DMS53 treated with DMSO at 0.1 percent for 48 hours (cell line): ENCODE results near the gene UMAD1.
"Not testable (repeated sequence)": the region's sequence is repeated elsewhere in the genome, so short reads cannot be mapped to it uniquely, and the experiment has no call there.

Experiments used
- DNase-seq: peaks from one replicate; lab custom pipeline; 2025; ENCODE audit not compliant: unreplicated experiment; lab: John Stamatoyannopoulos, UW

Gene UMAD1

DNA sequence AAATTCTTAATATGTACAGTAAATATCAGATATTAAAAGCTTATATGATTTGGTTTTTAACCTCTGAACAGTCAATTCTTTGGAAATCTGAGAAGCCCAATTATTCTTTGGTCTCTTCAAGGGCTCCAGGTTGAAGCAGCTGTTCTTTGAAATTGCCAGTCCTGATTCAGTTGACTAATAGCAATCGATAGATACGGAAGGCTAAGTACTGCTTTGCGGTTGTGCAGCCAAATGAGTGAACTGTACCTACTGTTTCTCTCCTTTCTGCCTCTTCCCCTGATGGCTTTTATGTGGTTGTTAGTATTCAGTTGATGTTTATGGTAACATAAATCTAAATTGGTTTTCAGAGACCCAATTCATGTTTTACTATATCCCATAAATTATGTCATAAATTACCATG, 181.0 kb downstream of the UMAD1 start:
- no peak for DNase-seq

DNA sequence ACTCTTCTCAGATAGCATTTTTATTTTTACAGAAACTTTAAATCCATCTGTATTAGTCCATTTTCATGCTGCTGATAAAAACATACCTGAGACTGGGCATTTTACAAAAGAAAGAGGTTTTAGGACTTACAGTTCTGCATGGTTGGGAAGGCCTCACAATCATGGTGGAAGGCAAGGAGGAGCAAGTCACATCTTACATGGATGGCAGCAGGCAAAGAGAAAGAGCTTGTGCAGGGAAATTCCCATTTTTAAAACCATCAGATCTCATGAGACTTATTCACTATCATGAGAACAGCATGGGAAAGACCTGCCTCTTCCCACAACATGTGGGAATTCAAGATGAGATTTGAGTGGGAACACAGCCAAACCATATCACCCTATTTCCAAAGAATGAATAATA, 184.7 kb downstream of the UMAD1 start:
- not testable (repeated sequence) for DNase-seq

DNA sequence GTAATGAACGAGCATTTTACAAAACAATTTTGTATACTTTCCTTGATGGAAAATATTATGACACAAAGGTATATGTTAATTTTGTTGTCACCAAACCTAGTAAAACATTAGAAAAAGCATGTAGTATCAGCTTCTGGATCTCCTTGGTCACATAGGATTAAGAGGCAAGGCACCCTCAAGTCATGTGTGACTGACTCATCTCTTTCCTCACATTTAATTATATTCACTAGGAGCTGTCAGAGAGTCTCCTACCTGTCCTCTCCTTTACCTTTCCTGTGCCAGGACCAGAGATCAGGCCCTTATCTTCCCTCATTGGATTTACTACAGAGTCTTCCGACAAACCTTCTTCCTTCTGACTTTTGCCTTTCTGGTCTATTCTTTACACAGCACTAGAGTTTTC, 189.1 kb downstream of the UMAD1 start:
- DNase-seq, result peak; percentile 60

- peak; percentile 60 for DNase-seq
Observed at GRCh38 chr7:7830122-7830878, 189.7 kb downstream of the UMAD1 start.

- no peak for DNase-seq
Observed at GRCh38 chr7:7832518-7832917, 192.0 kb downstream of the UMAD1 start.

GRCh38 chr7:7834761-7835160, 194.2 kb downstream of the UMAD1 start:
- no peak for DNase-seq

DNA sequence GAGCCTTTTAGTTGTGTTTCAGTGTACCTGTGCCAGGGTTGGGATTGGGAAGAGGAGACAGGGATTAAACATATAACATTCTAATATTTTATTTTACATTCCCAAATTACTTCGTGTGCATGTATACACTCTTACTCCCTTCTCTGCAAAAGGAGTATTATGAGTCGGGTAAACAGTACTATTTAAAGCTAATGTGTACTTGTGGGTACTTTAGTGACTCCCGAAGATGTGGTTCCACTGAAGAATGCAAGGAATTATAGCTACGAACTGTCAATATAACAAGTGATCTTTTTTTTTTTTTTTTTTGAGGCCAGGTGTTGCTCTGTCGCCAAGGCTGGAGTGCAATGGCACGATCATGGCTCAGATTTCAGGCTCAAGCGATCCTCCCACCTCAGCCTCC, 200.5 kb downstream of the UMAD1 start:
- DNase-seq, result no peak

DNA sequence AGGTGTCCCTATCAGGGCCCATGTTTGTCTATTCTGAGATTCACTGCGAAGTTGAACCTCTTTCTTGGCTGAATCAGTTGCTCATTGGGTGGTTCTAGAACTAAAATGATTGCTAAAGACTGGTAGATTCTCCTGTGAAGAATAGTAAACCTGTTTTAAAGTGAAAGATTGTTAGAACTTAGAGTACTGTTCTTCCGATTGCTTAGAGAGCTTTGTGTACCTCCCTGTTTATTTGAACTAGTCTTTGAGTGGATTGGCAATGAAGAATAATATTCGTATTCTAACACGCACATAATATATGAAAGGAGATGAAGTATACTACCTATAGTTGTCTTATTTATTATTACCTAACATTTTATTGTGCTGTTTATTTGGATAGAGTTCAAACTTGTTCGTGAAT, 202.7 kb downstream of the UMAD1 start:
- no peak for DNase-seq

GRCh38 chr7:7843972-7844371, 203.4 kb downstream of the UMAD1 start:
- DNase-seq, result no peak

DNA sequence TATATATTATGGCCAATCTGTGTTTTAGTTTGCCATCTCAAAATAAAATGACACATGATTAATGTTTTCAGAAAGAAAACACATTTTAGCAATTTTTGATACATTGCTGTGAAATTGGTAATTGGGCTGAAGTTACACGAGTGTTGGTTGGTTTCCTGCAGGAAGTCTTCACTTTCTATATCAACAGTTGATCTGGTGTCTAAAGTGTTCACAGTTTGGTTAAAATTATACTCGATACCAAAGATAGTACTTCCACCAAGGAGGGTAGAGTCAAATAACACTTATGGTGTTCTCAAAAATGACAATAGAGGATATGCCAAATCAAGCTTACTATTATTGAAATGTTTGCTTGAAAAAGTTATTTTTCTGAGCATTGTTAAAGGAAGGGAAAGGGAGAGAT, 207.7 kb downstream of the UMAD1 start:
- no peak for DNase-seq

DNA sequence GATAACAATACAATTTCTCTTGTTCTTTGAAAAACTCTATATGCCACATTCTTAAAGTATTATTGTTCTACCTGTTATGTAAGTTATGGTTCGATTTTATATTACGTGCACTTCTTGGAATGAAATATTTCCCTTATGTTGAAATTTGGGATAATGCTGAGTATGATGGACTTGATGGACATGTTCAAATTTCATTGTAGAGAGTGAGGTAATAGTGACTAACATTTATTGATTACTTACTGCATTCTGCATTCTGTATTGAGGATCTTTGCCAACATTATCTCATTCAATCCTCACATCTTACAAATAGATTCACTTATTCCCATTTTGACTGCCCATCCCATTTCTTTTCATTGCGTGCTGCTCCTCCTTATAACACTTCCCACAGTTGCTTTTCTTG, 208.3 kb downstream of the UMAD1 start:
- DNase-seq, result no peak

GRCh38 chr7:7850150-7850549, 209.6 kb downstream of the UMAD1 start:
- DNase-seq, result no peak

DNA sequence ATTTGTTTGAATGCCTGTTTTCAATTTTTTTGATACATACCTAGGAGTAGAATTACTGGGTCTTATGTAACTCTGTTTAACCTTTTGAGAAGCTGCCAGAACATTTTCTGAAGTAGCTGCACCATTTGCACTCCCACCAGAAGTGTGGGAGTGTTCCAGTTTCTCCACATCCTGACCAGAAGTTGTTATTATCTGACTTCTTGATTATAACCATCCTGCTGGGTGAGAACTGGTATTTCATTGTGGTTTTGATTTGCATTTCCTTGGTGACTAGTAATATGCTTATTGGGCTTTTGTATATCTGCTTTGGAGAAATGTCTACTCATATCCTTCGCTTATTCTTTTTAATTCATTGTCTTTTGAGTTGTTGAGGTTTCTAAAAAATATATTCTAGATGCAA, 210.8 kb downstream of the UMAD1 start:
- DNase-seq, result no peak

- DNase-seq, result no peak
Observed at GRCh38 chr7:7851991-7852390, 211.4 kb downstream of the UMAD1 start.

DNA sequence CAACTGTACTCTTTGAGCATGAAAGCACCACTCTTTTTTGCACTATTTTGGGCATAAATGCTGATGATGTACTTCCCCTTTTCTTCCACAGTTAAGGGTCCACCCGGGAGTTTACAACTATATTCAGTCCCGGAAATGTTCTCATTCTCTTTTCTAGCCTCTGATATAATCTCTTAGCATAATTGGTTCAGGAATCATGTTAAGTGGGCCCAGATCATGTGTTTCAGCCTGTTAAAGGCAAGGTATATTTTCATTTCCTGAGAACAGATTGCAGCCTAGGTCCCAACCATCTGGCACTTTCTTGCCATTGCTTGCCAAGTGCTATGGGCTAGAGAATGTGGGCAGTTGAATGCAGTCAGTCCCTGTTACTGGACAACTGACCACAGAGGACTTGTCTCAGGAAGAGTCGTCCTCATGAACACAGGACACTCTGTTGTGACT, 216.6 kb downstream of the UMAD1 start:
- no peak for DNase-seq

DNA sequence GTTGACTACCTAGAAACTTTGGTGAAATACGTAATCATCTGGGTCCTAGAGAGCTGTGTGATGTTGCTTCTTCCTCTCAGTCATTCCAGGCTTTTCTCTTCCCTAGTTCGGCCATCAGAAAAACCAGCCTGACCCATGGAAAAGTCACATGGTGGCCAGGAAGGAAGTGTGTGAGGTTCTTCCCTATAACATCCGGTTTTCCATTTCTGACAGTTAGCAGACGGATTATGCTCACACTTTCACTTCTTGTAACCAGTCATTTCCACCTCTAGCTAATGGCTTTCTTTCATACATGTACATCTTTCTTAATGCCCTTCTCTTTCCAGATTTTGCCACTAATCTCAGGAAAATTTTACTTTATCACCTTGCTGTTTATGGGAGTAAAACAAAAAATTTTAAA, 218.0 kb downstream of the UMAD1 start:
- no peak for DNase-seq

DNA sequence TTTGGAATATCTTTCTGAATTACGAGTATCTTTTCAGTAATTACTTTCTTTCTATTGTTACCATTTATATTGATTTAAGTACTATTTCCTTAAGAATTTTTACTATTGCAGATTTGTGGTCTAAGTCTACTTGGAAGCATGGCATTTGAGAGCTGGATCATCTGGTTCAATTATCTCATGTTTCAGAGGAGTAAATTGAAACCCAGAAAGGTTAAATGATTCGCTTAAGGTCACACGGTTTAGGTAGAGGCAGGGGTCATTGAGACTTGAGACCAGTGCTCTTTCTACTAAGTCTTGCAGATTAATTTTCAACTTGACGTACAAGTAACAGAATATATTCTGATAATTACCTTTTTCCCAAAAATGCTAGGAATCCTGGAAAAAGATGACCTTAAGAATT, 218.9 kb downstream of the UMAD1 start:
- DNase-seq, result no peak

- peak; percentile 98 for DNase-seq
Observed at GRCh38 chr7:7861211-7861633, 220.7 kb downstream of the UMAD1 start.

- no peak for DNase-seq
Observed at GRCh38 chr7:7862393-7862792, 221.8 kb downstream of the UMAD1 start.

DNA sequence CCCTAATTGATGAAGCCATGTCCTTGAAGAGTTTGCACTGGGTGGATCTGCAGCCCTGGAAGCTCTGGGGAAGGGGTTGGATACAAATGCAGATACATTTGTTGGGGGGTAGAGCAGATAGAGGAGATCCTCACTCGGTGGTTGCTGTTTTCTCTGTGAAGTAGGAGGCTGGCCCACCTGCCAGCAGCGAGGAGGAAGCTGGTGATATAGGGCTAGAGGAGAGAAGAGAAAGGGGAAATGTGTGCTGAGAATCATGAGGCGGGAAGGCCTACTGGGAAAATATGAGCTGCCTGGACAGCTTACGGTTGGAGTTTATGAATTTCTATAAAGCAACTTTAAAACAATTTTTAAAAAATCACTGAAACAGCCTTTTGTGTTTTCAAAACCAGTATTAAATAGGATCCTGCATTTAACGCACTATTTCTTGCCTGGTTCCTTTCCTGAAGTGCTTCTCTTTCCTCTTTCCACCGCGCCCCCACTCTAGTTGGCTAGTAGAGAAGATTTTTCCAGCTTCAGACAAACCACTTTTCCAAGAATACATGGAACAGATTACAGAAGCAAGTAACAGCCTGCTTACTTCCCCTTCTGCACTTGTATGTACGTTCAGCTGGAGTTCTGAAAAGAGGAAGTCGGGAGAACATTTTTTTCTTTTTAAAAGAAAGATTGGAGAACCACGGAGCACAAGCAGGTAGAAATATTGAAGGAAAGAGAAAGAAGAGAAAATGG, 227.5 kb downstream of the UMAD1 start:
- DNase-seq, result no peak

- no peak for DNase-seq
Observed at GRCh38 chr7:7868572-7868899, 228.0 kb downstream of the UMAD1 start.

DNA sequence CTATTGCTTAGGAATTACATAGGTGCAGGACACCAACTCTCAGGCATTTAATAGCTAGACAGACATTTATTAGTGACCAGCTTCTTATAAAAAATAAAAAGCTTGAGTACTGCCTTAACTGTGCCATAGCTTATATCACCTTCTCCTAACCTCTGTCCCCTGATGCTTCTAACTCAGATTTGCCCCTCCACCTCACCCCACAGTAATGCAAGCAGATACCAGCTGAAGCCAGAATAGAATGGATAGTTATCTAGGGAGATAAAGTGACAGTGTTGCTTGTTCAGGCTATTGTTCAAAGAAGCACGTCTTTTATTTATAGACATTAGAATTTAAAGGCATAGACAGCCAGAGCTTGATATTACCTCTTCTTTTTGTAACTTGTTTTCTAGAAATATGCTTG, 228.5 kb downstream of the UMAD1 start:
- DNase-seq, result peak; percentile 79

- no peak for DNase-seq
Observed at GRCh38 chr7:7869651-7870050, 229.1 kb downstream of the UMAD1 start.
